Ramos (cell line): ENCODE data around the gene IZUMO1R.
"Not testable (repeated sequence)": the region's sequence is repeated elsewhere in the genome, so short reads cannot be mapped to it uniquely, and the experiment has no call there.

Source experiments
- in situ Hi-C: fragments of 300-500 bp; cut with MboI; formaldehyde crosslinking; loops from one replicate; pipeline ENCODE4 v1.14.3; 2022; ENCODE audit warnings: low sequenced_read_pairs; ENCODE audit not compliant: unreplicated experiment

The IZUMO1R gene

GRCh38 chr11:94303966-94304958 lies at the start of gene IZUMO1R:
TSS of gene IZUMO1R (plus strand) at chr11:94304580. CDS start at chr11:94305637, 1,057 bp downstream.
- in situ Hi-C loops, result no loop called here

- in situ Hi-C loops, result no loop called here
These were observed 32.5 kb upstream of the IZUMO1R start for GRCh38 chr11:94271885-94272372.

DNA sequence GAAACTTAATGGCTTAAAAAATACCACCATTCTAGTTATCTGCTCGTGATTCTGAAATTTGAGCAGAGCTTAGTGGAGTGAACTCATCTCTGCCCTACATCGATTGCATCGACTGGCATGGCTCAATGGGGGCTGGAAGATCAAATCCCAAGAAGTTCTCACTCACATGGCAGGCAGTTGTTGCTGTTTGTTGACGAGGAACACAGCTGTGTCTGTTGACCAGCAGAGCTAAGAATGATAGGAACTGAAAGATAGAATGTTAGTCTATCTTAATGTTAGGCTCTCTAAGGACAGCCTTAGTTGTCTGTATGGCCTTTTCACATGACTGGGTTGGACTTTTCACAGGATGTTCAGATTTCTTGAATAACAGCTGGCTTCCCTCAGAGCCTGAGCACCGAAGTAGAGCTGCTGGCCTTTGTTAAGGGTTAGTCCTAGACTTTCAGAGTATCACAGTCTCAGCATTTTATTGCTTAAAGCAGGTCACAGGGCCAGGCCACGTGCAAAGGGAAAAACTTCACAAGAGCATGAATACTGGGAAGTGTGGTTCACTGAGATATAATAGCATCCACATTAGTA lies 31.6 kb upstream of the IZUMO1R start:
- in situ Hi-C loops, result no loop called here

GRCh38 chr11:94275961-94276360 lies 28.4 kb upstream of the IZUMO1R start:
- in situ Hi-C loops, result no loop called here

GRCh38 chr11:94276943-94277342 lies 27.4 kb upstream of the IZUMO1R start:
- in situ Hi-C loops, result no loop called here

DNA sequence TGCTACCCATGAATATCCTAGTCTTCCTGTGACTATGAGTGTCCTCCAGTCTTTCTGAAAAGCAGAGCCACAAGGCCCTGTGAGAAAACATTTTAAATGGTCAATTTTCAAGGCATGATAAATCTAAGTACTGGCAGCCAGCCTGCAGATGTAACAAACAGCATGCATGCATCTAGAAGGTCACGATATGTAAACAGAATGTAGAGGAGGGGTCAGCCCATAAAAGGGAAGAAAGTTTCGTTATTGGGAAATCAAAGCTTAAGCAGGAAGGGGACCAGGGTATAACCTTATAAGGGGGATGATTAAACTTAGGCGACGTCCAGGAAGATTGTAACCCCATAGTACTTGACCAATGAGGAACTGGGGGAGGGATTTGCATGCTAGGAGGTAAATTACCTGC lies 26.2 kb upstream of the IZUMO1R start:
- in situ Hi-C loops, result not testable (repeated sequence)

- in situ Hi-C loops, result no loop called here
These were observed 24.4 kb upstream of the IZUMO1R start for GRCh38 chr11:94279996-94280395.

- in situ Hi-C loops, result no loop called here
These were observed 23.1 kb upstream of the IZUMO1R start for GRCh38 chr11:94281324-94281723.

DNA sequence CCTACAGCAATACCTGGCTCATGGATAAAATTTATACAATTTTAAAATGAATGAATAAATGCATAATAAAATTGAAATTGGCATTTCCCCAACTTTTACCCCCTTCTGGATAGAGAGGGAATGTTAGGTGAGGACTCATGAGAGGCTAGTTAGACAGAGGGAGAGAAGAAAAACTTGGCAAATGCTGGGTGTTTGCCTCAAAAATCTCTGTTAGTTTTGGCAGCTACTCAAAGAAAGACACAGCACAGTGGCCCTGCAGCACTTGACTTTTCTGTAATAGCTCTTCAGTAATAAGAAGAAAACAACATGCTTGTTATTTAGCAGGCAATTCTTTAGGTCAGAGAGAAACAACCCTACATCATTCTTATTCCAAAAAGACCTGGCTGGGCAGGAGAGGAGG lies 20.7 kb upstream of the IZUMO1R start:
- in situ Hi-C loops, result no loop called here

DNA sequence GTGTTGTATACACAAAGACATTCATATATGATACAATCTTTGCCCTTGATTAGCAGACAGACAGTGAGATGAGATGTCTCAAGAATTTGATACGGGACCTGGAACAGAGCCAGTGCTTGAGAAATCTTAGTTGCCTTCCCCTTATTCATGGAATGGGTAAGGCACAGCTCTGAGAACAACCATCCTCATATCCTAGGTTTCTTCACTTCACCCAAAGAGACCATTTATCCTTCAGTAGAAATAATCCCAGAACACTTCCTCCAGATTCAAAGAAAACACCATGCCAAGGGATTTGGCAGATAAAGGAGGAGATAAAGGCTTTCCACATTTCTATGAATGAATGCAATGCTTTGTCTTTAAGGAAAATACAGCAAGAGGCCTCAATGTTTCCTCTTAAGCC lies 8.8 kb upstream of the IZUMO1R start:
- in situ Hi-C loops, result no loop called here

- in situ Hi-C loops, result no loop called here
These were observed 6.3 kb upstream of the IZUMO1R start for GRCh38 chr11:94297985-94298576.

GRCh38 chr11:94302776-94303175 lies 1.6 kb upstream of the IZUMO1R start:
- in situ Hi-C loops, result no loop called here

- in situ Hi-C loops, result no loop called here
These were observed 766 bp downstream of the IZUMO1R start for GRCh38 chr11:94305146-94305545.

DNA sequence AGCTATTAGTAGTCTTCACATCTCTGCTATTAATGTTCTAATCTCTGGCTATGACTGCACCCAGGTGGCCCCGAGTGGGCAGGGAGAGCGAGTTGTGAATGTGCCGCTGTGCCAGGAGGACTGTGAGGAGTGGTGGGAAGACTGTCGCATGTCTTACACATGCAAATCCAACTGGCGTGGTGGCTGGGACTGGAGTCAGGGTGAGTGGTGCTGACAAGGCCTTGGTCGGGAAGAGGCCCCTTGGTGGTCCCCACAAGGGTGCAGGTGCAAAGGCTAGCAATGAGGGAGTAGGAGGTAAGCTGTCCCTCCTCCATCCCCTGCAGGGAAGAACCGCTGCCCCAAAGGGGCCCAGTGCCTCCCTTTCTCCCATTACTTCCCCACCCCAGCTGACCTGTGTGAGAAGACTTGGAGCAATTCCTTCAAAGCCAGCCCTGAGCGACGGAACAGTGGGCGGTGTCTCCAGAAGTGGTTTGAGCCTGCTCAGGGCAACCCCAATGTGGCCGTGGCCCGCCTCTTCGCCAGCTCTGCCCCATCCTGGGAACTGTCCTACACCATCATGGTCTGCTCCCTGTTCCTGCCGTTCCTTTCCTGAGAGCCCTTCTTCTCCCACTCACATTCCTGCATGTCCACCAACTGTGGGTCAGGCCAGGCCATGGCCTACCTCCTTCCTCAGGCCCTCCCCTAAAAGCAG lies 2.9 kb downstream of the IZUMO1R start:
- in situ Hi-C loops, result no loop called here

GRCh38 chr11:94308024-94308423 lies 3.6 kb downstream of the IZUMO1R start:
- in situ Hi-C loops, result no loop called here

- in situ Hi-C loops, result no loop called here
These were observed 5.4 kb downstream of the IZUMO1R start for GRCh38 chr11:94309757-94310156.

- in situ Hi-C loops, result no loop called here
These were observed 6.0 kb downstream of the IZUMO1R start for GRCh38 chr11:94310191-94310875.

DNA sequence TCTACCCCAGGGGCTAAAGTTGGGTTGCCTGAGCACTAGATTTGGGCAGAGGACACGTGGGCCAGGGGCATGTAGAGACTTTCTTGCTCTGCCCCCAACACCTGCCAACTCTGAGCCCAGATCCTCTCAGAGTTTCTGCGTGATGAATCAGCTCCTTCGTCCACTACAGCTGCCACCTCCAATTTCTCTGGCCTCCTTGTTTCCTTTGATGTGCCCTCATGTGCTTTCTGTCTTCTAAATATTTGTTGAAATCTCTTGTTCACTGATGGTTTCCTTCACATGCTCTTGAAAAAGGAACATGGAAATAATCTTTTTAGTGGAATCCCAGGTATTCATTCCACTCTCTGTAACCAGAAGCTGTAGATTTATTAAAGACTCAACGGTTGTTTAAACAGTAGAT lies 8.0 kb downstream of the IZUMO1R start:
- in situ Hi-C loops, result no loop called here

- in situ Hi-C loops, result no loop called here
These were observed 9.7 kb downstream of the IZUMO1R start for GRCh38 chr11:94314064-94314463.

DNA sequence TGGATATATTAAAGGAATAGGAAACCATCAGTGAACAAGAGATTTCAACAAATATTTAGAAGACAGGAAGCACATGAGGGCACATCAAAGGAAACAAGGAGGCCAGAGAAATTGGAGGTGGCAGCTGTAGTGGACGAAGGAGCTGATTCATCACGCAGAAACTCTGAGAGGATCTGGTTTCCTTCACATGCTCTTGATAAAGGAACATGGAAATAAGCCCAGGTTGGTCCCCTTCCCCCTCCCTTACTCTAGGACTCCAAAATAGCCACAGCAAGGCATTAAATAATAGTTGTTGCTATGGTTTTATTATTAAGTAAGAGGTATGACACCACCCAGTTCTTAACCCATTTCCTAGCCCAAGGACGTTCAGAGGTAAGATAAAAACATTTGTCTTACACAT lies 11.3 kb downstream of the IZUMO1R start:
- in situ Hi-C loops, result no loop called here
